RPMI8226 (cell line): Measurements from ENCODE around the gene TSPAN4.
A peak's percentile ranks its signal among the peaks of the same experiment; 100 is the strongest.

Experiments used
- DNase-seq: peaks from one replicate; pipeline ENCODE4 v3.0.0-alpha.2; 2015

Gene TSPAN4

GRCh38 chr11:836700-837099, 6.0 kb upstream of the TSPAN4 start:
- DNase-seq, result no peak

- DNase-seq, result no peak
Measured at GRCh38 chr11:837189-837989, 5.3 kb upstream of the TSPAN4 start.

GRCh38 chr11:837990-838307, 4.7 kb upstream of the TSPAN4 start:
- DNase-seq, result no peak

GRCh38 chr11:838441-839279, 4.0 kb upstream of the TSPAN4 start:
- DNase-seq, result no peak

- DNase-seq, result no peak
Measured at GRCh38 chr11:839280-839623, 3.4 kb upstream of the TSPAN4 start.

- DNase-seq, result no peak
Measured at GRCh38 chr11:839875-840617, 2.6 kb upstream of the TSPAN4 start.

- DNase-seq, result no peak
Measured at GRCh38 chr11:841981-842369, 677 bp upstream of the TSPAN4 start.

GRCh38 chr11:843086-843734, 558 bp downstream of the TSPAN4 start:
- DNase-seq, result no peak

- peak; percentile 44 for DNase-seq
Measured at GRCh38 chr11:843818-844692, 1.4 kb downstream of the TSPAN4 start.

GRCh38 chr11:844693-845644, 2.3 kb downstream of the TSPAN4 start:
- peak; percentile 85 for DNase-seq

GRCh38 chr11:845872-846495, 3.3 kb downstream of the TSPAN4 start:
- DNase-seq, result no peak

GRCh38 chr11:846496-847098, 3.9 kb downstream of the TSPAN4 start:
- no peak for DNase-seq

GRCh38 chr11:847876-848275, 5.2 kb downstream of the TSPAN4 start:
- DNase-seq, result peak; percentile 36

GRCh38 chr11:848380-848931, 5.8 kb downstream of the TSPAN4 start:
- peak; percentile 69 for DNase-seq

GRCh38 chr11:849104-849824, 6.6 kb downstream of the TSPAN4 start:
- peak; percentile 80 for DNase-seq

GRCh38 chr11:849951-850774, 7.5 kb downstream of the TSPAN4 start:
- DNase-seq, result no peak

GRCh38 chr11:850775-851763, 8.4 kb downstream of the TSPAN4 start:
- DNase-seq, result no peak
